Type B pancreatic cell (in vitro differentiated cells): Measurements from ENCODE around the gene CRYAA. TPM values are rescaled to one million over a fixed set of nuclear protein-coding genes. Genes with fewer than 3 reads are reported as not detected.

Experiments
- DNase-seq: peaks from one replicate; pipeline ENCODE4 v3.0.0; 2021; ENCODE audit warnings: mixed read lengths; ENCODE audit not compliant: unreplicated experiment; ENCODE audit errors: extremely low spot score
- H3K27ac Mint-ChIP-seq: 2 replicates; pipeline ENCODE4 v1.8.0; 2021; ENCODE audit warnings: mild to moderate bottlenecking, mixed read lengths
- H3K27me3 Mint-ChIP-seq: 2 replicates; pipeline ENCODE4 v1.8.0; 2021; ENCODE audit warnings: mixed read lengths
- H3K36me3 Mint-ChIP-seq: 2 replicates; pipeline ENCODE4 v1.8.0; 2021; ENCODE audit warnings: mixed read lengths
- H3K4me1 Mint-ChIP-seq: one replicate; pipeline ENCODE4 v1.8.0; 2021; ENCODE audit warnings: mixed read lengths; ENCODE audit not compliant: unreplicated experiment
- H3K4me3 Mint-ChIP-seq: 2 replicates; pipeline ENCODE4 v1.8.0; 2021; ENCODE audit warnings: mild to moderate bottlenecking, mixed read lengths
- H3K9me3 Mint-ChIP-seq: 2 replicates; pipeline ENCODE4 v1.8.0; 2021; ENCODE audit warnings: mixed read lengths
- CTCF ChIP-seq: fragments of 200-600 bp; sonication (generic); conservative IDR thresholded peaks from 2 replicates; pipeline ENCODE4 v1.5.0; 2021; ENCODE audit warnings: antibody characterized with exemption, mild to moderate bottlenecking
- total RNA-seq: library from RNA; stranded (reverse); gene quantifications from 2 replicates; pipeline ENCODE4 v1.2.1, GENCODE V29; 2021; ENCODE audit warnings: low replicate concordance

CRYAA gene
- total RNA-seq, 1 donor from 2014 or later, result not detected

DNA sequence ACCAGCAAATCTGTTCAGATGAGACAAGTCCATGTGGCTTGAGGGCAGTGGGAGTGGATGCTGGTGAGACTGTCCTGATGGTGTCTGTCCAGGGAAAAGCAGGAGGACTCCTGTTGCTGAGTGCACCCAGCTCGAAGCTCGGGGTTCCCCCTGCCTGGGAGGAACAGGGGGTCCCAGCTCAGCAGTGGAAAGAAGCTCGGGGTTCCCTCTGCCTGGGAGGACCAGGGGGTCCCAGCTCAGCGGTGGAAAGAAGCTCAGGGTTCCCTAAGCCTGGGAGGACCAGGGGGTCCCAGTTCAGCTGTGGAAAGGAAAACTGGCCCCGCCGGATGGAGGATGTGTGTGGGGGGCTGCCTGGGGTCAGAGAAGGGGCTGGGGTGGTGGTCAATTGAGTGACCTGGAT is 39.1 kb downstream of the CRYAA start:
- Mint-ChIP-seq H3K27ac (no peak overlapping the region), H3K4me3 (no peak overlapping the region), H3K4me1 (no peaks in the 10 kb centered on the region), H3K9me3 (no peaks in the 10 kb centered on the region), H3K36me3 (no peaks in the 10 kb centered on the region), H3K27me3 (no peaks in the 10 kb centered on the region)
- DNase-seq, result peak; percentile 37
- no peak for TF ChIP-seq CTCF

DNA sequence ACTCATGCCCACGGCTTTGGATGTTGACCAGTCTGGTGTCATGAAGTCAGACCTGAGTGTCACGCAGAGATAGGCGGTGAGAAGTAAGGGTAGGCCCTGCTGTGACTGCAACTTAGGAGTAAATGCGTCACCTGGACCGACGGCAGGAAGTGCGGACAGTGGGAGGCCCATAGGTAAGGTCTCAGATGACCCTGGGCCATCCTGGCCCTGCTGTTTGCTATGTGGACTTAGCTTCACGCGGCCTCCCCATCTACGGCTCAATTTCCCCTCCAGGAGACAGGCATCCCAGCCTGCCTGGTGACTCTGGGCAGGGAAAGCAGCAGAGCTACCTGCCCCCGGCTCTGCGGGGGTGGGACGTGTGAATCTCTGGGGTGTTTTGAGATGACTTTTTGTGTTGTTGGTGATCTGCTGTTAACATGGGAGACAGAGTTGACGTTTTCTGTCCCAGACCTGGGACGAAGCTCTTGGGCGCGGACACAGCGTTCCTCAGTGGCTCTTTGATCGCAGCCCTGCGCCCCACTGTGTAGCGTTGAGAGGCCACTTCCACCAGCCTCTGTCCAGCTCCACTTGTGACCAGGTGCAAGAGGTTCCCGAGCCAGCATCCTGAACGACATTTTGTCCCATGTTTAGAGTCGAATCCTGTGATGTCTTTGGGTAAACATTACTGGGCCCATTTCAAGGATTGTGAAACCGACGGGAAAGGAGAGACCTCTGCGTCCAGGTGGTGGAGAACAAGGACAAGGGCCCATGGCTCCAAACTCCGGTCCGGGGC is 39.9 kb downstream of the CRYAA start:
- Mint-ChIP-seq H3K27me3 (no peaks in the 10 kb centered on the region), H3K36me3 (no peaks in the 10 kb centered on the region), H3K4me3 (no peak overlapping the region), H3K4me1 (no peaks in the 10 kb centered on the region), H3K9me3 (no peaks in the 10 kb centered on the region), H3K27ac (no peak overlapping the region)
- TF ChIP-seq CTCF, result no peak
- peak; percentile 53 for DNase-seq

DNA sequence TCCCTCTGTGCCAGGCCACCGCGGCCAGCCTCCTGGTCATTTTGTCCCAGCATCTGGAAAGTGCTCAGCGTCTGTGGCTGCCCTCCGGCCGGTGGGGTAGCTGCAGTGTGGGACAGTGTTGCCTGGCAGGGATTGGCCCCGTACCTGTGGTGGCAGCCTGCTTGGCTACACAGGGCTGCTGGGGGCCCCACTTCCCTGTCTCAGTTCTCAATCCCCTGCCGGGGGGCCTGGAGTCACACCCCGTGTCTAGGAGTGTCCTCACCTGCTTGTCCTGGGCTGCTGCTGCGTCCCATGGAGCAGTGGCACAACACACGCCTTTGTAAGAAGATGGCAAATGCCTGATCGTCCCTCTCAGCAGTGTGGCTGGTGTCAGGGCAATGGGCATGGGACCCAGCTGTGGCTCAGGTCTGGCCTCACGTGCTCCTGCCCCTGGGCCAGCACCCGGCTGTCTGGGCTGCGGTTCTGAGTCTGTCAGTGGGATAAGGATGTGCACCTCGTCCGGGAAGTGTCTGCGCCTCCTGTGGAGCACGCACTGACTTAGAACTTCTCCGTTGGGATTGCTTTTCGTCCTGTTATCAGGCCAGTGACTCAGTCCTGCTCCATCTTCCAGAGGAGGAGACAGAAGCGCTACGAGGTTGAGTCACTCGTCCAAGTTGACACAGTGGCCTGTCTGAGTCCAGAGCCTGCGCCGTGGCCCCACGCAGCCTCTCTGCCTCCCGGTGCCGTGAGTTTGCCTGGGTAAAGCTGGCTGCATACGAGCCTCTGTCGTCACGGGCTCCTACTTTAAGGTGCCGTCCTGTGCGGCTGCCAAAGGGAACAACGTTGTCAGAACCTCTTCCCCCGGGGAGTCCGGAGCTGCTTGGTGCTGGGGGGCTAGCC is 41.0 kb downstream of the CRYAA start:
- peak; percentile 63 for DNase-seq
- H3K4me1 Mint-ChIP-seq, result no peaks in the 10 kb centered on the region
- no peak overlapping the region for H3K4me3 Mint-ChIP-seq
- H3K27ac Mint-ChIP-seq, result no peak overlapping the region
- TF ChIP-seq CTCF, result no peak
- H3K36me3 Mint-ChIP-seq, result no peaks in the 10 kb centered on the region
- no peaks in the 10 kb centered on the region for H3K27me3 Mint-ChIP-seq
- H3K9me3 Mint-ChIP-seq, result no peaks in the 10 kb centered on the region

GRCh38 chr21:43210454-43211071 is 41.8 kb downstream of the CRYAA start:
- Mint-ChIP-seq H3K36me3 (no peaks in the 10 kb centered on the region), H3K4me1 (no peaks in the 10 kb centered on the region), H3K4me3 (no peak overlapping the region), H3K27me3 (no peaks in the 10 kb centered on the region), H3K9me3 (no peaks in the 10 kb centered on the region), H3K27ac (no peak overlapping the region)
- TF ChIP-seq CTCF, result no peak
- DNase-seq, result peak; percentile 55

DNA sequence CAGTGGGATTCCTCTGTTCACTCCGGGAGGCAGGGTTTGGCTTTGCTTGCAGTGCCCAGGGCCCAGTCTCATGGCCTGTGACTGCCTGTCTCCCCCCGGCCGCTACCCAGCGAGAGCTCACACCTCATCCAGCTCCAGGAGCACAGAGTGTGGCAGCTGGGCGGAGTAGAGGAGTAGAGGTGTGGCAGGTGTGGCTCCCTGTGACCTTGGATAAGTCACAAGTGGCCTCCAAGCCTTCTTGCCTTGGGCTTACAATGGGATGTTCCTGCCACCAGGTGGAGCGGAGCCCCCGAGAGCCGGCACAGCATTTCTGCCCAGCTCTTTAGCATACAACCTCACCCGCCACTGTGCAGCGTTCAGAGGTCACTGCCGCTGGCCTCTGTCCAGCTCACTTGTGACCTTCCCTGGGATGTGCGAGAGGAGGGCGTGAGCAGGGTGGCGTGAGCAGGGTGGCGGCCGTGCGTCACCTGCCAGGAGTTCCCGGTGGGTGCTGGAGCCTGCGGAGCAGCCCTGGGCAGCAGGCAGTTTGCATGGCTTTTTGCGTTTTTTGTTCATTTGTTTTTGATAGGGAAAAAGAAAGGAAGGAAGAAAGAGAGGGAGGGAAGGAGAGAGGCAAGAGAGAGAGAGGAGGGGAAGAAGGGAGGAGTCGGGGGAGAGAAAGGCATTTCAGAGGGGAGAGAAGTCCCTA is 42.4 kb downstream of the CRYAA start:
- H3K4me1 Mint-ChIP-seq, result no peaks in the 10 kb centered on the region
- no peaks in the 10 kb centered on the region for H3K27me3 Mint-ChIP-seq
- no peak overlapping the region for H3K4me3 Mint-ChIP-seq
- H3K27ac Mint-ChIP-seq, result no peak overlapping the region
- no peaks in the 10 kb centered on the region for H3K9me3 Mint-ChIP-seq
- H3K36me3 Mint-ChIP-seq, result no peaks in the 10 kb centered on the region
- TF ChIP-seq CTCF, result peak; percentile 68
- DNase-seq, result peak; percentile 66
